Measurements from ENCODE around the gene FAM184A. TPM values are rescaled to one million over a fixed set of nuclear protein-coding genes. Genes with fewer than 3 reads are reported as not detected.
"Not testable (repeated sequence)": the region's sequence is repeated elsewhere in the genome, so short reads cannot be mapped to it uniquely, and the experiment has no call there.

FAM184A gene
- total RNA-seq, 1 donor from 2014 or later, result 8.7 TPM

GRCh38 chr6:119097815-119098361 is 19.4 kb upstream of the FAM184A start:
- not testable (repeated sequence) for DNase-seq (ENCODE audit: low spot score)

GRCh38 chr6:119096721-119097565 is 18.5 kb upstream of the FAM184A start:
- peak; percentile 79 for DNase-seq (ENCODE audit: low spot score)

GRCh38 chr6:119090256-119090655 is 11.8 kb upstream of the FAM184A start:
- DNase-seq (ENCODE audit: low spot score), result no peak

- DNase-seq (ENCODE audit: low spot score), result no peak
Measured at GRCh38 chr6:119084784-119085183, 6.3 kb upstream of the FAM184A start.

GRCh38 chr6:119083007-119083406 is 4.5 kb upstream of the FAM184A start:
- no peak for DNase-seq (ENCODE audit: low spot score)

GRCh38 chr6:119079283-119079809 is 882 bp upstream of the FAM184A start:
- no peak for DNase-seq (ENCODE audit: low spot score)

- peak; percentile 5 for DNase-seq (ENCODE audit: low spot score)
Measured at GRCh38 chr6:119077643-119078375, 655 bp downstream of the FAM184A start.

GRCh38 chr6:119077391-119077642 is 1.1 kb downstream of the FAM184A start:
- no peak for DNase-seq (ENCODE audit: low spot score)

GRCh38 chr6:119076576-119077390 is 1.7 kb downstream of the FAM184A start:
- no peak for DNase-seq (ENCODE audit: low spot score)

GRCh38 chr6:119076173-119076572 is 2.3 kb downstream of the FAM184A start:
- DNase-seq (ENCODE audit: low spot score), result no peak

GRCh38 chr6:119075200-119075981 is 3.1 kb downstream of the FAM184A start:
- no peak for DNase-seq (ENCODE audit: low spot score)

- no peak for DNase-seq (ENCODE audit: low spot score)
Measured at GRCh38 chr6:119073307-119074051, 5.0 kb downstream of the FAM184A start.

GRCh38 chr6:119071576-119071975 is 6.9 kb downstream of the FAM184A start:
- no peak for DNase-seq (ENCODE audit: low spot score)

GRCh38 chr6:119067091-119067490 is 11.4 kb downstream of the FAM184A start:
- DNase-seq (ENCODE audit: low spot score), result no peak

- DNase-seq (ENCODE audit: low spot score), result no peak
Measured at GRCh38 chr6:119066517-119066916, 11.9 kb downstream of the FAM184A start.

- DNase-seq (ENCODE audit: low spot score), result no peak
Measured at GRCh38 chr6:119065955-119066354, 12.5 kb downstream of the FAM184A start.

- DNase-seq (ENCODE audit: low spot score), result no peak
Measured at GRCh38 chr6:119065382-119065781, 13.1 kb downstream of the FAM184A start.

GRCh38 chr6:119063491-119063890 is 15.0 kb downstream of the FAM184A start:
- no peak for DNase-seq (ENCODE audit: low spot score)

- no peak for DNase-seq (ENCODE audit: low spot score)
Measured at GRCh38 chr6:119061215-119061614, 17.2 kb downstream of the FAM184A start.

- DNase-seq (ENCODE audit: low spot score), result no peak
Measured at GRCh38 chr6:119060255-119060907, 18.1 kb downstream of the FAM184A start.

All from umbilical cord (tissue), 2 donors.